ENCODE results near the gene CLSTN3.

DNA sequence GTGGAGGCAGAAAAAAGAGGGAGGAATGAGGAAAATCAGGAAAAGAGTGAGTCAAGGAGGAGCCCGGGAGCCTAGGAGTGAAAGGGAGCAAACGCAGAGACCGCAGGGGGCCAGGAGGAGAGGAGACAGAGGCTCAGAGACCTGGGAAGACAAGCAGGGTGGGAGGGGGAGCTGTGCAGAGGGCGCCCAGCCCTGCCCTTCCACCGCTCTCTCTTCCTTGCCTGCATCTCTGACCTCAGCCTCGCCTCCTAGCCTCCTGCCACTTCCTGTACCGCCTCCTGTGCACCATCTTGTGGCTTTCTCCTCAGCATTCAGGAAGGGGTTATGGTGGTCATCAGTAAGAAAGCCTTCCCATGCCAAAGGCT lies 1.3 kb downstream of the CLSTN3 start:
- TF ChIP-seq, protein P1, sequence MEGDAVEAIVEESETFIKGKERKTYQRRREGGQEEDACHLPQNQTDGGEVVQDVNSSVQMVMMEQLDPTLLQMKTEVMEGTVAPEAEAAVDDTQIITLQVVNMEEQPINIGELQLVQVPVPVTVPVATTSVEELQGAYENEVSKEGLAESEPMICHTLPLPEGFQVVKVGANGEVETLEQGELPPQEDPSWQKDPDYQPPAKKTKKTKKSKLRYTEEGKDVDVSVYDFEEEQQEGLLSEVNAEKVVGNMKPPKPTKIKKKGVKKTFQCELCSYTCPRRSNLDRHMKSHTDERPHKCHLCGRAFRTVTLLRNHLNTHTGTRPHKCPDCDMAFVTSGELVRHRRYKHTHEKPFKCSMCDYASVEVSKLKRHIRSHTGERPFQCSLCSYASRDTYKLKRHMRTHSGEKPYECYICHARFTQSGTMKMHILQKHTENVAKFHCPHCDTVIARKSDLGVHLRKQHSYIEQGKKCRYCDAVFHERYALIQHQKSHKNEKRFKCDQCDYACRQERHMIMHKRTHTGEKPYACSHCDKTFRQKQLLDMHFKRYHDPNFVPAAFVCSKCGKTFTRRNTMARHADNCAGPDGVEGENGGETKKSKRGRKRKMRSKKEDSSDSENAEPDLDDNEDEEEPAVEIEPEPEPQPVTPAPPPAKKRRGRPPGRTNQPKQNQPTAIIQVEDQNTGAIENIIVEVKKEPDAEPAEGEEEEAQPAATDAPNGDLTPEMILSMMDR (IDR thresholded peaks at IDR 0.05): no peak
- no peak for TF ChIP-seq POLR2A (IDR thresholded peaks at IDR 0.05)
